ENCODE data around the gene MME. TPM values are rescaled to one million over a fixed set of nuclear protein-coding genes. Genes with fewer than 3 reads are reported as not detected.

Gene MME
- total and polyA plus RNA-seq, 2 of the 8 experiments (the other 6 are each of a cell fraction or from before 2014, with no cell fraction given) = 5.0 to 39.6 TPM

- ChIA-PET POLR2A (ENCODE audit: partially characterized antibody) (no interaction called here), CTCF (ENCODE audit: partially characterized antibody) (interaction anchor here (1.1 kb wide), 1 partner anchor 253 kb away, joined by 3 read pairs; no protein-coding TSS in a partner anchor)
- Histone ChIP-seq H4K20me1 (replicated peaks in 1 of 2; ENCODE audit: control insufficient read depth in 1 of 2, insufficient read depth in 2 of 2, low read length in 2 of 2) (no peaks in the 10 kb centered on the region), H4K5ac (ENCODE audit: insufficient read length, low read depth, low read length) (no peak overlapping the region), H3K27me3 (replicated peaks in 1 of 4; ENCODE audit: control insufficient read depth in 3 of 4, extremely low read depth in 1 of 4, insufficient read depth in 3 of 4, low read length in 3 of 4) (no peaks in the 10 kb centered on the region), H2BK5ac (ENCODE audit: low read depth, low read length) (no peak overlapping the region), H4K91ac (replicated peaks; ENCODE audit: insufficient read length, low read length) (no peak overlapping the region), H3K36me3 (ENCODE audit: control insufficient read depth in 2 of 4, insufficient read depth in 4 of 4, low read length in 3 of 4) (no peaks in the 10 kb centered on the region), H3K23ac (ENCODE audit: insufficient read length) (no peak overlapping the region), H3K23me2 (ENCODE audit: low read depth, low read length) (no peaks in the 10 kb centered on the region), H3K79me1 (ENCODE audit: low read depth, low read length) (no peaks in the 10 kb centered on the region), H2BK120ac (replicated peaks; ENCODE audit: low read depth, low read length) (no peak overlapping the region), H2AFZ (ENCODE audit: low read length) (no peak overlapping the region), H3K56ac (replicated peaks; ENCODE audit: insufficient read length, low read depth, low read length) (no peak overlapping the region), H4K8ac (ENCODE audit: extremely low read depth, insufficient read depth, low read length) (no peak overlapping the region), H2BK20ac (ENCODE audit: low read length) (no peak overlapping the region), H3K9ac (replicated peaks in 1 of 4; ENCODE audit: extremely low read depth in 1 of 4, low read depth in 3 of 4, low read length in 3 of 4) (no peak overlapping the region), H3K9me3 (ENCODE audit: insufficient read depth in 2 of 2, low read depth in 1 of 2, low read length in 1 of 2) (no peaks in the 10 kb centered on the region), H2AK5ac (ENCODE audit: low read depth, low read length) (no peak overlapping the region), H2BK12ac (ENCODE audit: low read depth, low read length) (no peak overlapping the region), H3K4me2 (ENCODE audit: insufficient read depth in 1 of 2, low read depth in 2 of 2, low read length in 2 of 2) (no peak overlapping the region), H2BK15ac (ENCODE audit: low read length) (no peak overlapping the region), H3K18ac (ENCODE audit: extremely low read depth, low read length) (no peak overlapping the region), H3K4me3 (ENCODE audit: extremely low read depth in 1 of 4, insufficient read depth in 2 of 4, low read depth in 3 of 4, low read length in 4 of 4) (no peak overlapping the region), H3K4ac (replicated peaks; ENCODE audit: insufficient read length, low read depth, low read length) (no peak overlapping the region), H3K14ac (ENCODE audit: insufficient read length) (no peak overlapping the region), H3K79me2 (ENCODE audit: control insufficient read depth in 1 of 2, insufficient read depth in 2 of 2, low read length in 2 of 2) (no peaks in the 10 kb centered on the region), H3K27ac (ENCODE audit: low read depth, low read length) (no peak overlapping the region), H3K4me1 (replicated peaks in 1 of 4; ENCODE audit: control insufficient read depth in 3 of 4, insufficient read depth in 4 of 4, low read length in 3 of 4) (peaks cover 0 to 4% (median 0%) of the 10 kb centered on the region in 4 experiments; a peak in 1 of 7 replicates)
- no peak for DNase-seq (ENCODE audit: low read depth in 1 of 2, low spot score in 2 of 2)
- no peak for FAIRE-seq
- WGBS, 2 experiments (ENCODE audit: extremely low coverage in 1 of 2, insufficient coverage in 1 of 2, insufficient read length in 1 of 2, insufficient replicate concordance in 2 of 2, low coverage in 1 of 2, low lambda C conversion rate in 2 of 2, missing lambda C conversion rate in 1 of 2) = 86% methylated on average over 3 of the region's 3 CpGs; no CpG with 5 or more reads in 1 of the 2 experiments
- no peak for TF ChIP-seq YY1 (IDR thresholded peaks at IDR 0.05; ENCODE audit: low read depth, low read length)
- no peak for TF ChIP-seq SRF (IDR thresholded peaks at IDR 0.05; ENCODE audit: low read depth, low read length)
- TF ChIP-seq SUZ12 (IDR thresholded peaks at IDR 0.05; ENCODE audit: low read length) = no peak
- TF ChIP-seq EGR1 (IDR thresholded peaks at IDR 0.05; ENCODE audit: borderline replicate concordance, low read depth, low read length) = no peak
- TF ChIP-seq CREB1 (IDR thresholded peaks at IDR 0.05) = no peak
- TF ChIP-seq KDM1A (IDR thresholded peaks at IDR 0.05; ENCODE audit: borderline replicate concordance, low read length) = no peak
- TF ChIP-seq CHD1 (IDR thresholded peaks at IDR 0.05; ENCODE audit: low read depth, low read length) = no peak
- no peak for TF ChIP-seq GTF2F1 (IDR thresholded peaks at IDR 0.05; ENCODE audit: borderline replicate concordance, low read depth, low read length)
Observed at GRCh38 chr3:155069729-155070128, 10.4 kb upstream of the MME start.

Data from H1 (cell line).